HEK293 (cell line): ENCODE measurements around the gene PLEKHM2.

Source experiments
- CTCF ChIA-PET: fragments of 350-600 bp; formaldehyde crosslinking; extraction: SDS; loops from one replicate; lab custom pipeline; 2021; ENCODE audit warnings: antibody characterized with exemption; lab: Yijun Ruan, JAX
- POLR2A ChIA-PET: fragments of 300-600 bp; formaldehyde crosslinking; extraction: SDS; loops from one replicate; lab custom pipeline; 2020; ENCODE audit warnings: antibody characterized with exemption, inconsistent platforms; lab: Yijun Ruan, JAX
- H3K27ac ChIP-seq: fragments of 200-500 bp; sonication (Bioruptor generic); 2 replicates; pipeline ENCODE4 v1.5.1; 2014; ENCODE audit warnings: low read depth, low read length, control low read depth, inconsistent platforms; ENCODE audit errors: extremely low read depth
- H3K36me3 ChIP-seq, 2 experiments: fragments of 200-500 bp in 1 of 2; sonication (Bioruptor generic) in 1 of 2; 1 replicate in 1 of 2; 2 replicates in 1 of 2; pipeline ENCODE4 v1.5.1; 2014 to 2017; ENCODE audit warnings: inconsistent platforms in 2 of 2, low read length in 2 of 2; ENCODE audit not compliant: control insufficient read depth in 2 of 2, insufficient read depth in 1 of 2
- H3K4me1 ChIP-seq: fragments of 200-500 bp; sonication (Bioruptor generic); 2 replicates; pipeline ENCODE4 v1.5.1; 2014; ENCODE audit warnings: mild to moderate bottlenecking, low read length, inconsistent platforms; ENCODE audit not compliant: control insufficient read depth, insufficient read depth
- H3K4me3 ChIP-seq: 2 replicates; pipeline ENCODE4 v1.5.1; 2011; ENCODE audit warnings: low read depth, mild to moderate bottlenecking, control low read depth, low read length, moderate library complexity
- H3K9me3 ChIP-seq: fragments of 200-500 bp; sonication (Bioruptor generic); 2 replicates; pipeline ENCODE4 v1.5.1; 2014; ENCODE audit warnings: low read depth, low read length, inconsistent platforms; ENCODE audit not compliant: control insufficient read depth, insufficient read depth
- EGR2 ChIP-seq: fragments of 450-650 bp; formaldehyde crosslinking; IDR thresholded peaks from 2 replicates; pipeline ENCODE4 v1.5.1; 2016; ENCODE audit warnings: low read depth, missing biosample characterization, missing genetic modification characterization
- KLF9 ChIP-seq: fragments of 450-650 bp; formaldehyde crosslinking; IDR thresholded peaks from 2 replicates; pipeline ENCODE4 v1.5.1; 2016; ENCODE audit warnings: missing biosample characterization, missing genetic modification characterization, low read depth
- PRDM10 ChIP-seq: fragments of 450-650 bp; formaldehyde crosslinking; IDR thresholded peaks from 2 replicates; pipeline ENCODE4 v1.5.1; 2016; ENCODE audit warnings: missing biosample characterization, missing genetic modification characterization
- ZBTB17 ChIP-seq: fragments of 450-650 bp; formaldehyde crosslinking; IDR thresholded peaks from 2 replicates; pipeline ENCODE4 v1.5.1; 2016; ENCODE audit warnings: missing biosample characterization, missing genetic modification characterization
- ZFHX2 ChIP-seq: fragments of 450-650 bp; formaldehyde crosslinking; conservative IDR thresholded peaks from 2 replicates; pipeline ENCODE4 v1.5.1; 2016; ENCODE audit warnings: missing biosample characterization, missing genetic modification characterization
- ZNF121 ChIP-seq: fragments of 450-650 bp; formaldehyde crosslinking; IDR thresholded peaks from 2 replicates; pipeline ENCODE4 v1.5.1; 2016; ENCODE audit warnings: missing biosample characterization, missing genetic modification characterization
- ZNF148 ChIP-seq: fragments of 450-650 bp; formaldehyde crosslinking; IDR thresholded peaks from 2 replicates; pipeline ENCODE4 v1.5.0; 2017; ENCODE audit warnings: missing biosample characterization, missing genetic modification characterization, borderline replicate concordance
- ZNF157 ChIP-seq: fragments of 450-650 bp; formaldehyde crosslinking; IDR thresholded peaks from 2 replicates; pipeline ENCODE4 v1.5.1; 2016; ENCODE audit warnings: missing biosample characterization, missing genetic modification characterization
- ZSCAN23 ChIP-seq: fragments of 450-650 bp; formaldehyde crosslinking; IDR thresholded peaks from 2 replicates; pipeline ENCODE4 v1.5.1; 2016; ENCODE audit warnings: missing biosample characterization, missing genetic modification characterization
- TF ChIP-seq, protein P1 (sequence below): fragments of 450-650 bp; formaldehyde crosslinking; IDR thresholded peaks from 2 replicates; pipeline ENCODE4 v1.5.1; 2016; ENCODE audit warnings: missing biosample characterization, missing genetic modification characterization

PLEKHM2 gene

GRCh38 chr1:15702722-15703550 lies 18.8 kb downstream of the PLEKHM2 start (continued):
- TF ChIP-seq, protein P1, sequence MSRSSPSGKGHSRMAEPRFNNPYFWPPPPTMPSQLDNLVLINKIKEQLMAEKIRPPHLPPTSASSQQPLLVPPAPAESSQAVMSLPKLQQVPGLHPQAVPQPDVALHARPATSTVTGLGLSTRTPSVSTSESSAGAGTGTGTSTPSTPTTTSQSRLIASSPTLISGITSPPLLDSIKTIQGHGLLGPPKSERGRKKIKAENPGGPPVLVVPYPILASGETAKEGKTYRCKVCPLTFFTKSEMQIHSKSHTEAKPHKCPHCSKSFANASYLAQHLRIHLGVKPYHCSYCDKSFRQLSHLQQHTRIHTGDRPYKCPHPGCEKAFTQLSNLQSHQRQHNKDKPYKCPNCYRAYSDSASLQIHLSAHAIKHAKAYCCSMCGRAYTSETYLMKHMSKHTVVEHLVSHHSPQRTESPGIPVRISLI (tag by site-specific recombination), result 0 out of 2 replicates have a peak, but pooled peaks have one; percentile 49
- TF ChIP-seq ZNF148 (tag by site-specific recombination) (no peak), ZSCAN23 (tag by site-specific recombination) (no peak), ZNF121 (tag by site-specific recombination) (peak; percentile 95)

- Histone ChIP-seq H3K9me3 (no peaks in the 10 kb centered on the region), H3K27ac (no peak overlapping the region), H3K4me1 (no peaks in the 10 kb centered on the region), H3K4me3 (no peak overlapping the region), H3K36me3 (peaks cover 0 to 14% of the 10 kb centered on the region in 2 experiments; a peak in 2 of 3 replicates)
- CTCF ChIA-PET, result no interaction called here
- POLR2A ChIA-PET, result no interaction called here
- TF ChIP-seq EGR2 (tag by site-specific recombination) (peak; percentile 57), PRDM10 (tag by site-specific recombination) (peak; percentile 92), ZFHX2 (peak; percentile 71), ZNF157 (tag by site-specific recombination) (no peak), ZBTB17 (peak; percentile 29; the same call in 1 of the 2 replicates)
These were observed 19.4 kb downstream of the PLEKHM2 start for GRCh38 chr1:15703562-15703961.

DNA sequence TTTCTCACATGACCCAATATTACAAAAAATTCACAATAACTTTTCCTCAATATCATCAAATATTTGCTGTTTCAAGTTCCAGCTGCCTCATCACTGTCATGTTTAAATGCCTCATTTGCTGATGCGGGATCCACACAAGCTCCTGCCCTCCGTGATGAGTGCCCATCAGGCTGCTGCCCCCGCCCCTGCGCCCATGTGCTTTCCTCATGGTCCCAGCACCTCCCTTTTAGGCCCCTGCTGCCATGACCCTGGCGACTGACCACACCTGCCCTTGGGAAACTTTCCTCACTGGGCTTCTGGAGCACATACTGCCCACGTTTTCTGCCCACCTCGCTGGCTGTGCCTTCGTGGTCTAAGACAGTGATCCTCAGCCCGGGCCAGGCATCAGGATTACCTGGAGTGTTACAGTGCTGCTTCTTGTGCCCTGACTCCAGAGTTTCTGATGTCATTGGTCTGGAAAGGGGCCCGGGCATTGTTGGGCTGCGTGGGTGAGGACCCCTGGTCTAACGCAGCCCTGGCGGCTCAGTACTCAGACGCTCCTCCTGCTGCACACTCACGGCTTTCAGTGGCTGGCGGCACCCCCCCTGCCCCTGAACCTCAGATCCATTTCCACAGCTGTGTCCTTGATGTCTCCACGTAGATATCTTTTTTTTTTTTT lies 20.5 kb downstream of the PLEKHM2 start:
- ChIA-PET POLR2A (no interaction called here), CTCF (no interaction called here)
- H3K36me3 ChIP-seq, result peaks cover 0 to 14% of the 10 kb centered on the region in 2 experiments; a peak in 2 of 3 replicates

More for the DNA sequence above, 20.5 kb downstream of the PLEKHM2 start:
- Histone ChIP-seq H3K9me3 (no peaks in the 10 kb centered on the region), H3K27ac (no peak overlapping the region), H3K4me1 (no peaks in the 10 kb centered on the region), H3K4me3 (no peak overlapping the region)
- TF ChIP-seq EGR2 (tag by site-specific recombination) (0 out of 2 replicates have a peak, but pooled peaks have one; percentile 26), KLF9 (tag by site-specific recombination) (no peak), ZFHX2 (0 out of 2 replicates have a peak, but pooled peaks have one; percentile 11)
